Stomach smooth muscle (tissue), 2 donors: ENCODE results near the gene ACOT11.

Source experiments
- H3K27ac ChIP-seq: one replicate; pipeline ENCODE4 v1.7.0; 2013; ENCODE audit warnings: mild to moderate bottlenecking, low read length, inconsistent platforms
- H3K27me3 ChIP-seq, 2 donors: one replicate each; pipeline ENCODE4 v1.7.0; 2013; ENCODE audit warnings: low read length in 2 of 2; ENCODE audit not compliant: insufficient read depth in 2 of 2, control insufficient read depth in 1 of 2
- H3K36me3 ChIP-seq, 2 donors: one replicate each; pipeline ENCODE4 v1.7.0; 2013; ENCODE audit warnings: low read length in 2 of 2; ENCODE audit not compliant: control insufficient read depth in 2 of 2, insufficient read depth in 2 of 2
- H3K4me1 ChIP-seq: one replicate; pipeline ENCODE4 v1.7.0; 2013; ENCODE audit warnings: low read length; ENCODE audit not compliant: control insufficient read depth, insufficient read depth
- H3K4me3 ChIP-seq, 2 donors: one replicate each; pipeline ENCODE4 v1.7.0; 2013; ENCODE audit warnings: low read length in 2 of 2
- H3K9ac ChIP-seq, 2 donors: one replicate each; pipeline ENCODE4 v1.7.0; 2013; ENCODE audit warnings: low read length in 2 of 2, mild to moderate bottlenecking in 1 of 2
- H3K9me3 ChIP-seq, 2 donors: one replicate each; pipeline ENCODE4 v1.7.0; 2013; ENCODE audit warnings: low read length in 2 of 2; ENCODE audit not compliant: control insufficient read depth in 2 of 2
- donor health status: healthy.
- donor health status: Pancreatic carcinoma.

Gene ACOT11

GRCh38 chr1:54652168-54652567 is 104.1 kb downstream of the ACOT11 start:
- Histone ChIP-seq H3K27me3 (no peaks in the 10 kb centered on the region), H3K9ac (no peak overlapping the region), H3K9me3 (no peaks in the 10 kb centered on the region), H3K4me1 (no peaks in the 10 kb centered on the region), H3K36me3 (peaks cover 4 to 5% of the 10 kb centered on the region in 2 donors), H3K4me3 (no peak overlapping the region), H3K27ac (no peak overlapping the region)

GRCh38 chr1:54653036-54653435 is 105.0 kb downstream of the ACOT11 start:
- H3K9ac ChIP-seq: no peak overlapping the region
- no peaks in the 10 kb centered on the region for H3K4me1 ChIP-seq
- H3K36me3 ChIP-seq: peaks cover 6 to 8% of the 10 kb centered on the region in 2 donors
- H3K27me3 ChIP-seq: no peaks in the 10 kb centered on the region
- no peak overlapping the region for H3K27ac ChIP-seq
- peaks cover 0 to 3% of the 10 kb centered on the region in 2 donors for H3K9me3 ChIP-seq
- no peak overlapping the region for H3K4me3 ChIP-seq

- no peaks in the 10 kb centered on the region for H3K4me1 ChIP-seq
- no peak overlapping the region for H3K4me3 ChIP-seq
- no peaks in the 10 kb centered on the region for H3K27me3 ChIP-seq
- H3K27ac ChIP-seq: no peak overlapping the region
- peaks cover 3 to 10% of the 10 kb centered on the region in 2 donors for H3K9me3 ChIP-seq
- H3K36me3 ChIP-seq: peaks cover 9 to 10% of the 10 kb centered on the region in 2 donors
- no peak overlapping the region for H3K9ac ChIP-seq
Measured at GRCh38 chr1:54658164-54658913, 110.3 kb downstream of the ACOT11 start.
